Smooth muscle cell (in vitro differentiated cells): ENCODE results near the gene HOXA10. TPM values are rescaled to one million over a fixed set of nuclear protein-coding genes. Genes with fewer than 3 reads are reported as not detected.
A peak's percentile ranks its signal among the peaks of the same experiment; 100 is the strongest.

ENCODE experiments used
- DNase-seq: peaks from one replicate; lab custom pipeline; 2025; ENCODE audit not compliant: unreplicated experiment; lab: John Stamatoyannopoulos, UW
- H2AFZ ChIP-seq: fragments of 200-600 bp; sonication (generic); 2 replicates; pipeline ENCODE4 v1.6.0; 2016; ENCODE audit warnings: antibody characterized with exemption, low read depth, mild to moderate bottlenecking
- H3F3A ChIP-seq: fragments of 200-600 bp; sonication (generic); 2 replicates; pipeline ENCODE4 v1.6.0; 2017; ENCODE audit warnings: antibody characterized with exemption, low read depth
- H3K27ac ChIP-seq: fragments of 200-600 bp; sonication (generic); 2 replicates; pipeline ENCODE4 v1.5.1; 2016; ENCODE audit warnings: low read depth, mild to moderate bottlenecking
- H3K27me3 ChIP-seq: fragments of 200-600 bp; sonication (generic); 2 replicates; pipeline ENCODE4 v1.6.1; 2016; ENCODE audit warnings: low read depth, mild to moderate bottlenecking
- H3K36me3 ChIP-seq: fragments of 200-600 bp; sonication (generic); 2 replicates; pipeline ENCODE4 v1.5.1; 2016; ENCODE audit warnings: low read depth
- H3K4me1 ChIP-seq: fragments of 200-600 bp; sonication (generic); 2 replicates; pipeline ENCODE4 v1.5.1; 2016; ENCODE audit warnings: low read depth
- H3K4me2 ChIP-seq: fragments of 200-600 bp; sonication (generic); 2 replicates; pipeline ENCODE4 v1.6.0; 2016; ENCODE audit warnings: mild to moderate bottlenecking
- H3K4me3 ChIP-seq: fragments of 200-600 bp; sonication (generic); 2 replicates; pipeline ENCODE4 v1.5.1; 2016; ENCODE audit warnings: mild to moderate bottlenecking
- H3K79me2 ChIP-seq: fragments of 200-600 bp; sonication (generic); 2 replicates; pipeline ENCODE4 v1.6.0; 2016; ENCODE audit warnings: low read depth, mild to moderate bottlenecking
- H3K9ac ChIP-seq: fragments of 200-600 bp; sonication (generic); 2 replicates; pipeline ENCODE4 v1.6.0; 2016; ENCODE audit warnings: low read depth
- H3K9me3 ChIP-seq: fragments of 200-600 bp; sonication (generic); replicated peaks from 2 replicates; pipeline ENCODE4 v1.5.1; 2016; ENCODE audit warnings: low read depth
- H4K20me1 ChIP-seq: fragments of 200-600 bp; sonication (generic); 2 replicates; pipeline ENCODE4 v1.6.0; 2016; ENCODE audit warnings: low read depth
- WGBS: methylation state at CpG from one replicate; pipeline ENCODE4 v1.1.7; 2016; ENCODE audit warnings: low lambda C conversion rate; 5-methylcytosine and 5-hydroxymethylcytosine counted together
- polyA plus RNA-seq: library from polyadenylated mRNA; unstranded; fragments of >200 nt; fragmentation: Nextera tagmentation; extraction: Ambion mirVana; gene quantifications from 2 replicates; pipeline ENCODE4 v1.2.1, GENCODE V29; 2016
- total RNA-seq: library from RNA; depleted of rRNA; stranded (reverse); fragments of >200 nt; gene quantifications from 2 replicates; pipeline ENCODE4 v1.2.3, GENCODE V29; 2014
- TF ChIP-seq, protein P1 (sequence below): fragments of 200-600 bp; sonication (generic); IDR thresholded peaks from 2 replicates; pipeline ENCODE4 v1.5.1; 2017; ENCODE audit warnings: borderline replicate concordance, mild to moderate bottlenecking, antibody characterized with exemption; ENCODE audit not compliant: insufficient read depth, poor library complexity, severe bottlenecking

HOXA10 gene
- total and polyA plus RNA-seq, 2 experiments from 2014 or later: 37.6 to 53.6 TPM

GRCh38 chr7:27160145-27160545, 14.0 kb downstream of the HOXA10 start:
- H3K36me3 ChIP-seq: no peaks in the 10 kb centered on the region
- H3K4me1 ChIP-seq: peaks cover 3% of the 10 kb centered on the region
- H3F3A ChIP-seq: no peaks in the 10 kb centered on the region
- H3K79me2 ChIP-seq: peaks cover 34% of the 10 kb centered on the region
- WGBS: 73% methylated on average over 23 of the region's 23 CpGs
- H4K20me1 ChIP-seq: peaks cover 6% of the 10 kb centered on the region
- H3K9ac ChIP-seq: no peak overlapping the region
- no peaks in the 10 kb centered on the region for H3K9me3 ChIP-seq
- no peak overlapping the region for H3K27ac ChIP-seq
- TF ChIP-seq, protein P1, sequence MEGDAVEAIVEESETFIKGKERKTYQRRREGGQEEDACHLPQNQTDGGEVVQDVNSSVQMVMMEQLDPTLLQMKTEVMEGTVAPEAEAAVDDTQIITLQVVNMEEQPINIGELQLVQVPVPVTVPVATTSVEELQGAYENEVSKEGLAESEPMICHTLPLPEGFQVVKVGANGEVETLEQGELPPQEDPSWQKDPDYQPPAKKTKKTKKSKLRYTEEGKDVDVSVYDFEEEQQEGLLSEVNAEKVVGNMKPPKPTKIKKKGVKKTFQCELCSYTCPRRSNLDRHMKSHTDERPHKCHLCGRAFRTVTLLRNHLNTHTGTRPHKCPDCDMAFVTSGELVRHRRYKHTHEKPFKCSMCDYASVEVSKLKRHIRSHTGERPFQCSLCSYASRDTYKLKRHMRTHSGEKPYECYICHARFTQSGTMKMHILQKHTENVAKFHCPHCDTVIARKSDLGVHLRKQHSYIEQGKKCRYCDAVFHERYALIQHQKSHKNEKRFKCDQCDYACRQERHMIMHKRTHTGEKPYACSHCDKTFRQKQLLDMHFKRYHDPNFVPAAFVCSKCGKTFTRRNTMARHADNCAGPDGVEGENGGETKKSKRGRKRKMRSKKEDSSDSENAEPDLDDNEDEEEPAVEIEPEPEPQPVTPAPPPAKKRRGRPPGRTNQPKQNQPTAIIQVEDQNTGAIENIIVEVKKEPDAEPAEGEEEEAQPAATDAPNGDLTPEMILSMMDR: no peak
- H2AFZ ChIP-seq: peak overlapping the region; percentile 77
- DNase-seq: no peak
- peaks cover 65% of the 10 kb centered on the region for H3K27me3 ChIP-seq
- H3K4me2 ChIP-seq: peak overlapping the region; percentile 89
- peak overlapping the region; percentile 67 for H3K4me3 ChIP-seq

- no peaks in the 10 kb centered on the region for H3K9me3 ChIP-seq
- no peak overlapping the region for H2AFZ ChIP-seq
- 65% methylated on average over 27 of the region's 27 CpGs for WGBS
- no peak overlapping the region for H3K4me3 ChIP-seq
- H3K27me3 ChIP-seq: peaks cover 65% of the 10 kb centered on the region
- TF ChIP-seq, protein P1: no peak
- no peak for DNase-seq
- H3K79me2 ChIP-seq: peaks cover 27% of the 10 kb centered on the region
- no peak overlapping the region for H3K9ac ChIP-seq
- H3K4me2 ChIP-seq: peak overlapping the region; percentile 89
- peaks cover 3% of the 10 kb centered on the region for H3K4me1 ChIP-seq
- no peaks in the 10 kb centered on the region for H3K36me3 ChIP-seq
- H4K20me1 ChIP-seq: peaks cover 6% of the 10 kb centered on the region
- no peak overlapping the region for H3K27ac ChIP-seq
- no peaks in the 10 kb centered on the region for H3F3A ChIP-seq
Measured at GRCh38 chr7:27159266-27160144, 14.6 kb downstream of the HOXA10 start.

DNA sequence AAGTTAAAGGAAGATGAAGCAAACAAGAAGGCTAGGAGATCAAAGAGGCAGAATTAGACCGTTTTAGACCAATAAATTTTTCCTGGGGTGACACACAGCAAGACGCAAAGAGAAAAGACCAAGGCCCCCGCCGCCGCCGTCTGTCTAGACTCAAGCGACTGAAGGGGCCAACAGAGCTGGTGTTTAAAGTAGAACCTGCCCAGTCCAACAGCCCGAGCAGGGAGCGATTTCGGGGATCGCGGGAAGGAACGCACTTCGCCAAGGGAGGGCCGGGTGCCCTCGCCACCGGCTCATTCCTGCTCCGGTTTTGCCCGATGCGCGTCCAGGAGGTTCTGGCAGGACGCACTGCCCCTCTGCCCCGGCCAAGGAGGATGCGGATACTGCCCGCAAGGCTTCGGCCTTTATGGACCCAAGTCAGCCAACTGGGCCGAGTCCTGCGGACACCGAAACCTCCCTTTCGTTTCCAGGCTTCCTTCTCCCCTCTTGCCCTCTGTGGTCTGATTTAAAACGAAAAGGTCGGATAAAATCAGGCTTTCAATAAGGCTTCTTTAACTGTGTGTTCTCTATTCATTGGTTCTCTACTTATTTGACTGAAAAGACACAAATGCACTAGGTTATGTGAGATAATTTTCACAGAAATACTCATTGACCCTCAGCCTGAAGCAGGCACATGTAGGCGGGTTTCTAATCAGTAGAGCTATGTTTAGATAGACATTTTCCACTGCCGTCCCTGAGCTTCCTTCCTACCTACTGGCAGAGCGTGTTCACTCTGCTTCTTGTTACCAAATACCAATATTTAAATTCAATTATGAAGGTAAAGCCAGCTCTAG, 15.5 kb downstream of the HOXA10 start:
- no peak overlapping the region for H3K4me3 ChIP-seq
- H3K9ac ChIP-seq: no peak overlapping the region
- H3K9me3 ChIP-seq: no peaks in the 10 kb centered on the region
- H3K36me3 ChIP-seq: no peaks in the 10 kb centered on the region
- peaks cover 19% of the 10 kb centered on the region for H3K79me2 ChIP-seq
- no peak overlapping the region for H3K27ac ChIP-seq
- TF ChIP-seq, protein P1: no peak
- no peak overlapping the region for H3K4me2 ChIP-seq
- H3K4me1 ChIP-seq: peaks cover 3% of the 10 kb centered on the region
- H4K20me1 ChIP-seq: no peaks in the 10 kb centered on the region
- DNase-seq: no peak
- H2AFZ ChIP-seq: no peak overlapping the region
- H3F3A ChIP-seq: no peaks in the 10 kb centered on the region
- WGBS: 60% methylated on average over 35 of the region's 35 CpGs
- peaks cover 69% of the 10 kb centered on the region for H3K27me3 ChIP-seq
